NB4 (cell line): ENCODE data around the gene ZNF234.

ENCODE experiments used
- DNase-seq: peaks from one replicate; pipeline ENCODE4 v3.0.0; 2010; ENCODE audit warnings: low read depth
- H3K4me3 ChIP-seq: one replicate; pipeline ENCODE4 v1.5.1; 2011; ENCODE audit warnings: mild to moderate bottlenecking, low read depth, low read length, moderate library complexity
- CTCF ChIP-seq: IDR thresholded peaks from one replicate; pipeline ENCODE4 v1.5.1; 2012; ENCODE audit warnings: low read depth, low read length
- MYC ChIP-seq: IDR thresholded peaks from 2 replicates; pipeline ENCODE4 v1.6.1; 2011; ENCODE audit warnings: low read depth, low read length
- POLR2A ChIP-seq: IDR thresholded peaks from 2 replicates; pipeline ENCODE4 v1.6.1; 2011; ENCODE audit warnings: mild to moderate bottlenecking; ENCODE audit not compliant: insufficient read length; ENCODE audit errors: extremely low read depth
- TF ChIP-seq, protein P1 (sequence below): IDR thresholded peaks from 2 replicates; pipeline ENCODE4 v1.6.1; 2011; ENCODE audit warnings: low read depth, low read length

ZNF234 gene

GRCh38 chr19:44176590-44176989 is 35.2 kb downstream of the ZNF234 start:
- no peak overlapping the region for H3K4me3 ChIP-seq
- no peak for TF ChIP-seq MYC
- no peak for TF ChIP-seq CTCF
- no peak for TF ChIP-seq POLR2A
- TF ChIP-seq, protein P1, sequence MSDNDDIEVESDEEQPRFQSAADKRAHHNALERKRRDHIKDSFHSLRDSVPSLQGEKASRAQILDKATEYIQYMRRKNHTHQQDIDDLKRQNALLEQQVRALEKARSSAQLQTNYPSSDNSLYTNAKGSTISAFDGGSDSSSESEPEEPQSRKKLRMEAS = no peak
- no peak for DNase-seq

DNA sequence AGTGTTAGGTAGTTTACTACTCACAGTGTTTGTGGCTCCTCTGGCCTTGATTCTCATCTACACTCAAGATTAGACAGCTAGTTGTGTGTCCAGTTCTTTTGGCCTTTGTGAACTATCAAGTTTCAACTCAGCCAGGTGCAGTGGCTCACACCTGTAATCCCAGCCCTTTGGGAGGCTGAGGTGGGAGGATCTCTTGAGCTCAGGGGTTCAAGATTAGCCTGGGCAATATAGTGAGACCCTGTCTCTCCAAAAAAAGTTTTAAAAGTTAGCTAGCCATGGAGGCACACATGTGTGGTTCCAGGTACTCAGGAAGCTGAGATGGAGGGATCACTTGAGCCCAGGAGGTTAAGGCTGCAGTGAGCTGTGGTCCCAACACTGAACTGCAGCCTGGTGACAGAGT is 39.6 kb downstream of the ZNF234 start:
- no peak for DNase-seq
- no peak overlapping the region for H3K4me3 ChIP-seq
- no peak for TF ChIP-seq MYC
- TF ChIP-seq POLR2A = no peak
- TF ChIP-seq CTCF = no peak
- TF ChIP-seq, protein P1 = no peak

DNA sequence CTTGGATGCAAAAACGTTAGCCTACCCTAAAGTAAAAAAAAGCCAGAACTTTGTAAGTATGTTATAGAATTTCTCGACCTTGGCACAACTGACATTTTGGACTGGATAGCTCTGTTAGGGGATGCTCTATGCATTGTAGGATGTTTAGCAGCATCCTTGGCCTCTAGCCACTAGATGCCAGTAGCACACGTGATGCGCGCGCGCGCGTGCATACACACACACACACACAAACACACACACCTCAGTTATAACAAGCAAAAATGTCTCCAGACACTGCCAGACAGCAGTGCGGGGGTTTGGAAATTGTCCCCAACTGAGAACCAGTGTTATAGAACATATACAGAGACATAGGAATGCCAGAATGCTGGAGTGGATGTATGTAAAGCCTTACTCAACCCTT is 40.8 kb downstream of the ZNF234 start:
- no peak overlapping the region for H3K4me3 ChIP-seq
- TF ChIP-seq CTCF (no peak), MYC (no peak), POLR2A (no peak)
- TF ChIP-seq, protein P1 = no peak
- DNase-seq = no peak

- no peak for DNase-seq
- TF ChIP-seq, protein P1 = no peak
- TF ChIP-seq POLR2A (no peak), MYC (no peak), CTCF (no peak)
- H3K4me3 ChIP-seq = no peak overlapping the region
These were observed 48.7 kb downstream of the ZNF234 start for GRCh38 chr19:44190020-44190419.

GRCh38 chr19:44192127-44192526 is 50.8 kb downstream of the ZNF234 start:
- H3K4me3 ChIP-seq = no peak overlapping the region
- TF ChIP-seq, protein P1 = no peak
- TF ChIP-seq POLR2A = no peak
- TF ChIP-seq CTCF = no peak
- no peak for DNase-seq

DNA sequence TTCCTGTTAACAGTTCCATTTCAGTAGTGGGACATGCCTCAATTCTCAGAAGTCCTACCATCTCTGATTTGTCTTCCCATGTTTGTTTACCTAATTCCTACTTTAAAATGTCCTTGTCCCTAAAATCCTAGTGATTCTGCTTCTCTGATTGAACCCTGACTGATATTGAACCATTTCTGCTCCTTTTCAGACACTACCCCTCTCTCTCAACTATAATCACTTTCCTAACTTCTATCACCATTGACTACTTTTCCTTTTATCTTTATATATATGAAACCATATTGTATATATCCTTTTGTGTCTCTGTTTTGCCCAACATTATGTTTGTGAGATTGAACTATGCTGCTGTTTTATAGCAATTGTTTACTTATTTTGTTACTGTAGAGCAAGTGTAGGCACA is 55.4 kb downstream of the ZNF234 start:
- TF ChIP-seq CTCF (no peak), MYC (no peak)
- no peak overlapping the region for H3K4me3 ChIP-seq
- no peak for DNase-seq
